Esophagus squamous epithelium (tissue), 4 donors: ENCODE data around the gene BCL6.

ENCODE experiments used
- POLR2A ChIP-seq, 4 donors: fragments of 450-650 bp; IDR thresholded peaks; one replicate each; pipeline ENCODE4 v1.6.1; 2017; ENCODE audit warnings: antibody characterized with exemption in 4 of 4, mild to moderate bottlenecking in 4 of 4, moderate library complexity in 3 of 4
- TF ChIP-seq, protein P1 (sequence below), 6 experiments: fragments of 450-650 bp in 4 of 6; fragments of 200-600 bp in 2 of 6; sonication (generic) in 2 of 6; IDR thresholded peaks; one replicate each; pipeline ENCODE4 v1.5.1; 2016 to 2019; ENCODE audit warnings: antibody characterized with exemption in 6 of 6, mild to moderate bottlenecking in 4 of 6, moderate library complexity in 4 of 6

DNA sequence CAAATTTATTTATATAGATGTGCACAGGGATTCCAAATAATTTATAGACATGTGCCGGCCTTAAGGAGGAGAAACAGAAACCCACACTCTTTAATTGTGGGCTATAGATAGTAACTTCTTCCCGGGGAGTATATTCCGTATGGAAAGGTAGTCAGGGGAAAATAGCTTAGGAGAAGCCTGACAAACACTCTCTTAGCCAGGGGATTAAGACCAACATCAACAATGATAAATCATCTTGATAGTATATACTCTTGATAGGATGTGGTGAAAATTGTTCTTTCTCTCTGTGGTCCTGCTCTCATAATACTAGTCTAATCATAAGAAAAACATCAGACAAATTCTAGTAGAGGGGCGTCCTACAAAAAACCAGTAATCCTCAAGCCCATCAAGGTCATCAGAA, 8.2 kb upstream of the BCL6 start:
- TF ChIP-seq, protein P1, sequence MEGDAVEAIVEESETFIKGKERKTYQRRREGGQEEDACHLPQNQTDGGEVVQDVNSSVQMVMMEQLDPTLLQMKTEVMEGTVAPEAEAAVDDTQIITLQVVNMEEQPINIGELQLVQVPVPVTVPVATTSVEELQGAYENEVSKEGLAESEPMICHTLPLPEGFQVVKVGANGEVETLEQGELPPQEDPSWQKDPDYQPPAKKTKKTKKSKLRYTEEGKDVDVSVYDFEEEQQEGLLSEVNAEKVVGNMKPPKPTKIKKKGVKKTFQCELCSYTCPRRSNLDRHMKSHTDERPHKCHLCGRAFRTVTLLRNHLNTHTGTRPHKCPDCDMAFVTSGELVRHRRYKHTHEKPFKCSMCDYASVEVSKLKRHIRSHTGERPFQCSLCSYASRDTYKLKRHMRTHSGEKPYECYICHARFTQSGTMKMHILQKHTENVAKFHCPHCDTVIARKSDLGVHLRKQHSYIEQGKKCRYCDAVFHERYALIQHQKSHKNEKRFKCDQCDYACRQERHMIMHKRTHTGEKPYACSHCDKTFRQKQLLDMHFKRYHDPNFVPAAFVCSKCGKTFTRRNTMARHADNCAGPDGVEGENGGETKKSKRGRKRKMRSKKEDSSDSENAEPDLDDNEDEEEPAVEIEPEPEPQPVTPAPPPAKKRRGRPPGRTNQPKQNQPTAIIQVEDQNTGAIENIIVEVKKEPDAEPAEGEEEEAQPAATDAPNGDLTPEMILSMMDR (IDR thresholded peaks at IDR 0.05), result no peak
- no peak for TF ChIP-seq POLR2A (IDR thresholded peaks at IDR 0.05)
